HG02884 (cell line): ENCODE results near the gene TRUB1.
A peak's percentile ranks its signal among the peaks of the same experiment; 100 is the strongest.

Source experiments
- ATAC-seq: cut with Tn5 transposase; IDR thresholded peaks from one replicate; pipeline ENCODE4 v1.9.1; 2021; ENCODE audit warnings: mild to moderate bottlenecking, moderate library complexity; ENCODE audit not compliant: unreplicated experiment

Gene TRUB1

GRCh38 chr10:114973997-114974396 lies 36.0 kb downstream of the TRUB1 start:
- no peak for ATAC-seq

- ATAC-seq: no peak
Observed at GRCh38 chr10:114974625-114975024, 36.6 kb downstream of the TRUB1 start.

GRCh38 chr10:114975091-114975490 lies 37.1 kb downstream of the TRUB1 start:
- no peak for ATAC-seq

GRCh38 chr10:114982989-114983388 lies 45.0 kb downstream of the TRUB1 start:
- ATAC-seq: no peak

- ATAC-seq: no peak
Observed at GRCh38 chr10:114987995-114988394, 50.0 kb downstream of the TRUB1 start.

GRCh38 chr10:114990586-114990985 lies 52.6 kb downstream of the TRUB1 start:
- ATAC-seq: no peak

- no peak for ATAC-seq
Observed at GRCh38 chr10:114990991-114991390, 53.0 kb downstream of the TRUB1 start.

- no peak for ATAC-seq
Observed at GRCh38 chr10:114992189-114992775, 54.3 kb downstream of the TRUB1 start.

GRCh38 chr10:114995468-114996247 lies 57.7 kb downstream of the TRUB1 start:
- no peak for ATAC-seq

- no peak for ATAC-seq
Observed at GRCh38 chr10:114996542-114996941, 58.5 kb downstream of the TRUB1 start.

- no peak for ATAC-seq
Observed at GRCh38 chr10:114998993-114999392, 61.0 kb downstream of the TRUB1 start.

- peak; percentile 72 for ATAC-seq
Observed at GRCh38 chr10:115001506-115002381, 63.7 kb downstream of the TRUB1 start.

- no peak for ATAC-seq
Observed at GRCh38 chr10:115003396-115003795, 65.4 kb downstream of the TRUB1 start.

GRCh38 chr10:115004236-115004862 lies 66.4 kb downstream of the TRUB1 start:
- ATAC-seq: no peak

GRCh38 chr10:115005771-115006170 lies 67.8 kb downstream of the TRUB1 start:
- no peak for ATAC-seq

- no peak for ATAC-seq
Observed at GRCh38 chr10:115018185-115018931, 80.4 kb downstream of the TRUB1 start.

GRCh38 chr10:115020449-115020848 lies 82.5 kb downstream of the TRUB1 start:
- ATAC-seq: no peak

GRCh38 chr10:115022733-115023132 lies 84.7 kb downstream of the TRUB1 start:
- peak; percentile 69 for ATAC-seq

- no peak for ATAC-seq
Observed at GRCh38 chr10:115023715-115024114, 85.7 kb downstream of the TRUB1 start.

- ATAC-seq: no peak
Observed at GRCh38 chr10:115024371-115024770, 86.4 kb downstream of the TRUB1 start.
